ENCODE results near the gene WNT16.
"Not testable (repeated sequence)": the region's sequence is repeated elsewhere in the genome, so short reads cannot be mapped to it uniquely, and the experiment has no call there.

Gene WNT16

GRCh38 chr7:121289930-121290329, 38.9 kb upstream of the WNT16 start:
- H3K27ac ChIP-seq (ENCODE audit: insufficient read depth, low read depth, low read length, poor library complexity, severe bottlenecking) = not testable (repeated sequence)
- 86 to 89% methylated on average over 5 of the region's 5 CpGs for WGBS, 2 experiments

GRCh38 chr7:121294448-121294992, 34.3 kb upstream of the WNT16 start:
- no peaks in the 10 kb centered on the region for H3K4me1 ChIP-seq (ENCODE audit: control insufficient read depth, insufficient read depth, low read length)
- no peak overlapping the region for H3K4me3 ChIP-seq (ENCODE audit: insufficient read depth, low read depth, low read length)
- H3K27me3 ChIP-seq (ENCODE audit: control insufficient read depth, insufficient read depth, low read length, poor library complexity, severe bottlenecking) = no peaks in the 10 kb centered on the region
- H3K27ac ChIP-seq (ENCODE audit: insufficient read depth, low read depth, low read length, poor library complexity, severe bottlenecking) = no peak overlapping the region
- H3K36me3 ChIP-seq (ENCODE audit: control insufficient read depth, insufficient read depth, low read length) = no peaks in the 10 kb centered on the region
- no peaks in the 10 kb centered on the region for H3K9me3 ChIP-seq (ENCODE audit: control insufficient read depth, low read length)
- 92 to 95% methylated on average over 1 to 2 of the region's 2 CpGs for WGBS, 2 experiments

More at GRCh38 chr7:121289930-121290329, 38.9 kb upstream of the WNT16 start:
- H3K4me3 ChIP-seq (ENCODE audit: insufficient read depth, low read depth, low read length); H3K27me3 ChIP-seq (ENCODE audit: control insufficient read depth, insufficient read depth, low read length, poor library complexity, severe bottlenecking); H3K9me3 ChIP-seq (ENCODE audit: control insufficient read depth, low read length); H3K36me3 ChIP-seq (ENCODE audit: control insufficient read depth, insufficient read depth, low read length); H3K4me1 ChIP-seq (ENCODE audit: control insufficient read depth, insufficient read depth, low read length): not testable (repeated sequence)

DNA sequence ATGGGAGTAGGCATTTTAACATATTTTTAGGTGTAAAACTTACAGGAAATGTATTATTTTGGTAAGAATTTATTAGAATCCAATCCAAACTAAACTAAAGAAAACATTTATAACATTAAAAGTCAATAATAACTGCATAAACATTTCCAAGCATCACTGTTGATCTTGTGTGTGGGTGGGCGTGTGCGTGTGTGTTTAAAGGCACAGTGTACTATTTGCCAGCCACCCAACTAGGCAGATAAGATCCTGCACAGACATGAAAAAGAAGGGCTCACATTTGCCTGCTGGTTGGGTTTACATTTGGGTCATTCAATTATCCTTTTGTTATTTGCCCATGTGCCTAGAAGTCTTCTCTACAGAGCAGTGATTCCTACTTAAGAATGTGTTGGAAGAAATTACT, 31.0 kb upstream of the WNT16 start:
- 79 to 88% methylated on average over 2 of the region's 2 CpGs for WGBS, 2 experiments
- H3K27me3 ChIP-seq (ENCODE audit: control insufficient read depth, insufficient read depth, low read length, poor library complexity, severe bottlenecking) = no peaks in the 10 kb centered on the region
- no peak overlapping the region for H3K4me3 ChIP-seq (ENCODE audit: insufficient read depth, low read depth, low read length)
- H3K27ac ChIP-seq (ENCODE audit: insufficient read depth, low read depth, low read length, poor library complexity, severe bottlenecking) = no peak overlapping the region
- H3K4me1 ChIP-seq (ENCODE audit: control insufficient read depth, insufficient read depth, low read length) = no peaks in the 10 kb centered on the region
- no peaks in the 10 kb centered on the region for H3K9me3 ChIP-seq (ENCODE audit: control insufficient read depth, low read length)
- no peaks in the 10 kb centered on the region for H3K36me3 ChIP-seq (ENCODE audit: control insufficient read depth, insufficient read depth, low read length)

- no peaks in the 10 kb centered on the region for H3K36me3 ChIP-seq (ENCODE audit: control insufficient read depth, insufficient read depth, low read length)
- H3K4me3 ChIP-seq (ENCODE audit: insufficient read depth, low read depth, low read length) = no peak overlapping the region
- no peaks in the 10 kb centered on the region for H3K4me1 ChIP-seq (ENCODE audit: control insufficient read depth, insufficient read depth, low read length)
- H3K9me3 ChIP-seq (ENCODE audit: control insufficient read depth, low read length) = no peaks in the 10 kb centered on the region
- no peak overlapping the region for H3K27ac ChIP-seq (ENCODE audit: insufficient read depth, low read depth, low read length, poor library complexity, severe bottlenecking)
- H3K27me3 ChIP-seq (ENCODE audit: control insufficient read depth, insufficient read depth, low read length, poor library complexity, severe bottlenecking) = no peaks in the 10 kb centered on the region
- 87 to 94% methylated on average over 1 of the region's 2 CpGs for WGBS, 2 experiments
Observed at GRCh38 chr7:121298831-121299239, 30.0 kb upstream of the WNT16 start.

GRCh38 chr7:121300685-121301420, 27.9 kb upstream of the WNT16 start:
- Histone ChIP-seq H3K4me1 (ENCODE audit: control insufficient read depth, insufficient read depth, low read length) (peaks cover 4% of the 10 kb centered on the region), H3K9me3 (ENCODE audit: control insufficient read depth, low read length) (no peaks in the 10 kb centered on the region)
- WGBS, 2 experiments = 88 to 96% methylated on average over 1 to 2 of the region's 2 CpGs

DNA sequence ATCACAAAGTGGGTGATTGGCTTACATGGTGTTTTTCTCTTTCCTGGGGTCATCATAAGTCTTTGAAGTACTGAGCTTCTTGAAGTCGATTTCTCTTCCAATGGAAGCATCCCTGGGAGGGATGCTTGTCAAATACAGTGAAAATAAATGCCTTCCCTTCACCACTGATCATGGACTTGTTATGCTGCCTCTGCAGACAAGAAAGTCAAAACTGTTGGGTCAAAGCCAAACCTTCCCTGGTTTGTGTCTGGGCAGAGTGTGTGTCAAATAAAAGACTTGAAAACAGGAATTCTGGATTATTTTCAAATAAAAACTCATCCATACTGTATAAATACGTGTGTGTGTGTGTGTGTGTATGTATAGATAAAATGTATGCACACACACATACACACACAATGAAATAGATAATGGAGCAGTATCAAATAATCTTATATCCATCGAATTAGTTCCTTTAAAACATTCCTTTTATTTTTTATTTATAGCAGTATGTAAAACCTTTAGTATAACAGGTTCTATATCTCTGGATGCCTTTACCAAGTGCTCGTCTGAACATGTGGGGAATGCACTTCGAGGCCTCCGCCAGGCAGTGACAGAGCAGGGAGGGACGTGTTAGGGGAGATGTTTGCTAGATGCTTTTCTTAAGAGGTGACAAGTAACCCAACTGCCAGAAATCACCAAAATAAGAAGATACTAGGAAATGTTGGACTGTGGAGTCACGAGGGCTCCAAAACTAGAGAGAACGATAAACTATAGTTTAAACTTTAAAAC, 27.2 kb upstream of the WNT16 start:
- Histone ChIP-seq H3K4me1 (ENCODE audit: control insufficient read depth, insufficient read depth, low read length) (peaks cover 4% of the 10 kb centered on the region), H3K4me3 (ENCODE audit: insufficient read depth, low read depth, low read length) (no peak overlapping the region), H3K36me3 (ENCODE audit: control insufficient read depth, insufficient read depth, low read length) (no peaks in the 10 kb centered on the region), H3K9me3 (ENCODE audit: control insufficient read depth, low read length) (no peaks in the 10 kb centered on the region), H3K27me3 (ENCODE audit: control insufficient read depth, insufficient read depth, low read length, poor library complexity, severe bottlenecking) (no peaks in the 10 kb centered on the region), H3K27ac (ENCODE audit: insufficient read depth, low read depth, low read length, poor library complexity, severe bottlenecking) (no peak overlapping the region)
- 92 to 93% methylated on average over 7 to 8 of the region's 9 CpGs for WGBS, 2 experiments

More at GRCh38 chr7:121300685-121301420, 27.9 kb upstream of the WNT16 start:
- Histone ChIP-seq H3K36me3 (ENCODE audit: control insufficient read depth, insufficient read depth, low read length) (no peaks in the 10 kb centered on the region), H3K27ac (ENCODE audit: insufficient read depth, low read depth, low read length, poor library complexity, severe bottlenecking) (no peak overlapping the region), H3K27me3 (ENCODE audit: control insufficient read depth, insufficient read depth, low read length, poor library complexity, severe bottlenecking) (no peaks in the 10 kb centered on the region), H3K4me3 (ENCODE audit: insufficient read depth, low read depth, low read length) (no peak overlapping the region)

DNA sequence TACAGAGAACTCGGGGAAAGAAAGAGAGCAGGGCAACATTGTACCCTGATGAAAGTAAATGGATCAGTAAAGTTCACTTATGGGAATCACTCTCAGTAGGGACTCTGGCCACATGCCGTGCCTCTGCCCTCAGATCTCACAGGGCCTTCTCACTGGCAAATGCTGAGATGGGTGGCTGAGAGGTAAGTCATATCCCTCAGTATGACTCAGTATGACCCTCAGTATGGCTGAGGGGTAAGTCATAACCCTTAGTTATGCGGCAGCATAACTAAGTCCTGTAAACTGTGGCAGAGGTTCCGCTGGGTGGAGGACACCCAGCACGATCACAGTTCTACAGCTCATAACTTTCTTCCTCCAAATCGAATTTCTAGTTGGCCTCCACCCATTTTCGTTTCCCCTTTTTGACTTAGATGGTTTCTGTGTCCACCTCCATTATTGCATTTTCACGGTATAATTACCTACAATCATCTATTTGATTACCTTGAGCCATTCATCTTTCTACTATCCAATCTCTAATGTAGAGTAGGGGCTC, 26.5 kb upstream of the WNT16 start:
- Histone ChIP-seq H3K27me3 (ENCODE audit: control insufficient read depth, insufficient read depth, low read length, poor library complexity, severe bottlenecking) (no peaks in the 10 kb centered on the region), H3K4me3 (ENCODE audit: insufficient read depth, low read depth, low read length) (no peak overlapping the region), H3K4me1 (ENCODE audit: control insufficient read depth, insufficient read depth, low read length) (peaks cover 4% of the 10 kb centered on the region), H3K27ac (ENCODE audit: insufficient read depth, low read depth, low read length, poor library complexity, severe bottlenecking) (no peak overlapping the region), H3K9me3 (ENCODE audit: control insufficient read depth, low read length) (no peaks in the 10 kb centered on the region), H3K36me3 (ENCODE audit: control insufficient read depth, insufficient read depth, low read length) (no peaks in the 10 kb centered on the region)
- 88 to 93% methylated on average over 8 of the region's 8 CpGs for WGBS, 2 experiments

GRCh38 chr7:121303422-121304101, 25.2 kb upstream of the WNT16 start:
- no peaks in the 10 kb centered on the region for H3K27me3 ChIP-seq (ENCODE audit: control insufficient read depth, insufficient read depth, low read length, poor library complexity, severe bottlenecking)
- H3K9me3 ChIP-seq (ENCODE audit: control insufficient read depth, low read length) = no peaks in the 10 kb centered on the region
- WGBS, 2 experiments = 93 to 95% methylated on average over 5 to 6 of the region's 6 CpGs
- H3K4me1 ChIP-seq (ENCODE audit: control insufficient read depth, insufficient read depth, low read length) = peaks cover 4% of the 10 kb centered on the region
- H3K27ac ChIP-seq (ENCODE audit: insufficient read depth, low read depth, low read length, poor library complexity, severe bottlenecking) = no peak overlapping the region
- no peaks in the 10 kb centered on the region for H3K36me3 ChIP-seq (ENCODE audit: control insufficient read depth, insufficient read depth, low read length)
- no peak overlapping the region for H3K4me3 ChIP-seq (ENCODE audit: insufficient read depth, low read depth, low read length)

GRCh38 chr7:121304102-121304658, 24.6 kb upstream of the WNT16 start:
- Histone ChIP-seq H3K9me3 (ENCODE audit: control insufficient read depth, low read length) (no peaks in the 10 kb centered on the region), H3K4me1 (ENCODE audit: control insufficient read depth, insufficient read depth, low read length) (peaks cover 4% of the 10 kb centered on the region), H3K4me3 (ENCODE audit: insufficient read depth, low read depth, low read length) (no peak overlapping the region), H3K36me3 (ENCODE audit: control insufficient read depth, insufficient read depth, low read length) (no peaks in the 10 kb centered on the region), H3K27me3 (ENCODE audit: control insufficient read depth, insufficient read depth, low read length, poor library complexity, severe bottlenecking) (no peaks in the 10 kb centered on the region), H3K27ac (ENCODE audit: insufficient read depth, low read depth, low read length, poor library complexity, severe bottlenecking) (no peak overlapping the region)
- no CpG with 5 or more reads among the region's 1 CpG for WGBS, 2 experiments
